Measurements from ENCODE around the gene NKAIN4. TPM values are rescaled to one million over a fixed set of nuclear protein-coding genes. Genes with fewer than 3 reads are reported as not detected.

NKAIN4 gene
- total and polyA plus RNA-seq, 2 experiments from 2014 or later: 13.5 to 21.0 TPM

GRCh38 chr20:63268256-63268655 is 14.0 kb upstream of the NKAIN4 start:
- Histone ChIP-seq H3K9me3 (ENCODE audit: low read depth) (no peaks in the 10 kb centered on the region), H3K27me3 (no peaks in the 10 kb centered on the region), H3K4me3 (no peak overlapping the region), H3K36me3 (replicated peaks; ENCODE audit: insufficient read depth, low read depth) (no peaks in the 10 kb centered on the region), H3K27ac (no peak overlapping the region), H3K4me2 (no peak overlapping the region), H3K4me1 (ENCODE audit: insufficient read depth) (peaks cover 13% of the 10 kb centered on the region), H4K20me1 (ENCODE audit: insufficient read depth, poor library complexity, severe bottlenecking) (no peaks in the 10 kb centered on the region), H3K9me2 (replicated peaks; ENCODE audit: insufficient read depth) (no peaks in the 10 kb centered on the region), H3K79me2 (peaks cover 20% of the 10 kb centered on the region), H2AFZ (no peak overlapping the region)
- TF ChIP-seq EZH2phosphoT487 (IDR thresholded peaks at IDR 0.05; ENCODE audit: low read depth, severe bottlenecking, unreplicated experiment): no peak
- TF ChIP-seq EZH2 (IDR thresholded peaks at IDR 0.05; ENCODE audit: borderline replicate concordance): no peak
- TF ChIP-seq CTCF (IDR thresholded peaks at IDR 0.05; ENCODE audit: poor library complexity): no peak
- DNase-seq (ENCODE audit: low spot score): no peak
- WGBS (ENCODE audit: low lambda C conversion rate, missing lambda C conversion rate): 68% methylated on average over 7 of the region's 7 CpGs

- H3K36me3 ChIP-seq (replicated peaks; ENCODE audit: insufficient read depth, low read depth): no peaks in the 10 kb centered on the region
- no peaks in the 10 kb centered on the region for H3K9me2 ChIP-seq (replicated peaks; ENCODE audit: insufficient read depth)
- H3K27ac ChIP-seq: no peak overlapping the region
- peaks cover 14% of the 10 kb centered on the region for H3K79me2 ChIP-seq
- TF ChIP-seq CTCF (IDR thresholded peaks at IDR 0.05; ENCODE audit: poor library complexity) (no peak), EZH2phosphoT487 (IDR thresholded peaks at IDR 0.05; ENCODE audit: low read depth, severe bottlenecking, unreplicated experiment) (no peak), EZH2 (IDR thresholded peaks at IDR 0.05; ENCODE audit: borderline replicate concordance) (no peak)
- H3K4me3 ChIP-seq: no peak overlapping the region
- 65% methylated on average over 9 of the region's 9 CpGs for WGBS (ENCODE audit: low lambda C conversion rate, missing lambda C conversion rate)
- no peaks in the 10 kb centered on the region for H3K27me3 ChIP-seq
- no peak overlapping the region for H3K4me2 ChIP-seq
- DNase-seq (ENCODE audit: low spot score): no peak
- H3K4me1 ChIP-seq (ENCODE audit: insufficient read depth): peaks cover 13% of the 10 kb centered on the region
- no peaks in the 10 kb centered on the region for H4K20me1 ChIP-seq (ENCODE audit: insufficient read depth, poor library complexity, severe bottlenecking)
- H2AFZ ChIP-seq: no peak overlapping the region
- no peaks in the 10 kb centered on the region for H3K9me3 ChIP-seq (ENCODE audit: low read depth)
These were observed 13.4 kb upstream of the NKAIN4 start for GRCh38 chr20:63267691-63268090.

- WGBS (ENCODE audit: low lambda C conversion rate, missing lambda C conversion rate): 80% methylated on average over 12 of the region's 12 CpGs
- Histone ChIP-seq H3K27me3 (no peaks in the 10 kb centered on the region), H3K9me2 (replicated peaks; ENCODE audit: insufficient read depth) (no peaks in the 10 kb centered on the region), H3K4me3 (no peak overlapping the region), H4K20me1 (ENCODE audit: insufficient read depth, poor library complexity, severe bottlenecking) (no peaks in the 10 kb centered on the region), H3K79me2 (peaks cover under 1% of the 10 kb centered on the region), H3K4me2 (no peak overlapping the region), H3K9me3 (ENCODE audit: low read depth) (no peaks in the 10 kb centered on the region), H3K27ac (no peak overlapping the region), H2AFZ (no peak overlapping the region), H3K36me3 (replicated peaks; ENCODE audit: insufficient read depth, low read depth) (no peaks in the 10 kb centered on the region), H3K4me1 (ENCODE audit: insufficient read depth) (peaks cover 20% of the 10 kb centered on the region)
- DNase-seq (ENCODE audit: low spot score): no peak
- TF ChIP-seq EZH2 (IDR thresholded peaks at IDR 0.05; ENCODE audit: borderline replicate concordance) (no peak), CTCF (IDR thresholded peaks at IDR 0.05; ENCODE audit: poor library complexity) (no peak), EZH2phosphoT487 (IDR thresholded peaks at IDR 0.05; ENCODE audit: low read depth, severe bottlenecking, unreplicated experiment) (no peak)
These were observed 11.7 kb upstream of the NKAIN4 start for GRCh38 chr20:63265891-63266515.
